Hepatocyte (in vitro differentiated cells): ENCODE measurements around the gene CYP24A1. TPM values are rescaled to one million over a fixed set of nuclear protein-coding genes. Genes with fewer than 3 reads are reported as not detected.

Experiments
- DNase-seq: peaks from one replicate; pipeline ENCODE4 v3.0.0-alpha.2; 2016; ENCODE audit warnings: low spot score
- H2AFZ ChIP-seq: fragments of 200-600 bp; sonication (generic); 2 replicates; pipeline ENCODE4 v1.6.0; 2016; ENCODE audit warnings: antibody characterized with exemption, mild to moderate bottlenecking
- H3K27ac ChIP-seq: fragments of 200-600 bp; sonication (generic); 2 replicates; pipeline ENCODE4 v1.5.1; 2016; ENCODE audit warnings: mild to moderate bottlenecking
- H3K27me3 ChIP-seq: fragments of 200-600 bp; sonication (generic); 2 replicates; pipeline ENCODE4 v1.6.1; 2016
- H3K36me3 ChIP-seq: fragments of 200-600 bp; sonication (generic); replicated peaks from 2 replicates; pipeline ENCODE4 v1.5.1; 2016; ENCODE audit warnings: low read depth; ENCODE audit not compliant: insufficient read depth
- H3K4me1 ChIP-seq: fragments of 200-600 bp; sonication (generic); 2 replicates; pipeline ENCODE4 v1.5.1; 2016; ENCODE audit warnings: mild to moderate bottlenecking, moderate library complexity; ENCODE audit not compliant: insufficient read depth
- H3K4me2 ChIP-seq: fragments of 200-600 bp; sonication (generic); 2 replicates; pipeline ENCODE4 v1.6.0; 2016
- H3K4me3 ChIP-seq: fragments of 200-600 bp; sonication (generic); 2 replicates; pipeline ENCODE4 v1.5.1; 2016; ENCODE audit warnings: mild to moderate bottlenecking
- H3K79me2 ChIP-seq: fragments of 200-600 bp; sonication (generic); 2 replicates; pipeline ENCODE4 v1.6.0; 2017; ENCODE audit warnings: mild to moderate bottlenecking
- H3K9me2 ChIP-seq: fragments of 200-600 bp; sonication (generic); replicated peaks from 2 replicates; pipeline ENCODE4 v1.6.0; 2017; ENCODE audit warnings: mild to moderate bottlenecking; ENCODE audit not compliant: insufficient read depth
- H3K9me3 ChIP-seq: fragments of 200-600 bp; sonication (generic); 2 replicates; pipeline ENCODE4 v1.5.1; 2016; ENCODE audit warnings: low read depth, mild to moderate bottlenecking
- H4K20me1 ChIP-seq: fragments of 200-600 bp; sonication (generic); 2 replicates; pipeline ENCODE4 v1.6.0; 2016; ENCODE audit warnings: mild to moderate bottlenecking; ENCODE audit not compliant: insufficient read depth, poor library complexity, severe bottlenecking
- CTCF ChIP-seq: fragments of 200-600 bp; sonication (generic); IDR thresholded peaks from 2 replicates; pipeline ENCODE4 v1.5.1; 2016; ENCODE audit warnings: antibody characterized with exemption, mild to moderate bottlenecking; ENCODE audit not compliant: poor library complexity
- EZH2 ChIP-seq: fragments of 200-600 bp; sonication (generic); IDR thresholded peaks from 2 replicates; pipeline ENCODE4 v1.6.1; 2016; ENCODE audit warnings: antibody characterized with exemption, mild to moderate bottlenecking, borderline replicate concordance
- EZH2phosphoT487 ChIP-seq: fragments of 200-600 bp; sonication (generic); IDR thresholded peaks from one replicate; pipeline ENCODE4 v1.6.1; 2018; ENCODE audit warnings: antibody characterized with exemption, mild to moderate bottlenecking, low read depth, moderate library complexity; ENCODE audit not compliant: unreplicated experiment, severe bottlenecking
- WGBS: methylation state at CpG from one replicate; pipeline ENCODE4 v1.1.6; 2016; ENCODE audit warnings: low lambda C conversion rate; ENCODE audit errors: missing lambda C conversion rate; 5-methylcytosine and 5-hydroxymethylcytosine counted together
- polyA plus RNA-seq: library from polyadenylated mRNA; unstranded; fragments of >200 nt; fragmentation: Nextera tagmentation; extraction: Ambion mirVana; gene quantifications from 2 replicates; pipeline ENCODE4 v1.2.1, GENCODE V29; 2016
- total RNA-seq: library from RNA; depleted of rRNA; stranded (reverse); fragments of >200 nt; gene quantifications from 2 replicates; pipeline ENCODE4 v1.2.3, GENCODE V29; 2014

The CYP24A1 gene
- total and polyA plus RNA-seq, 2 experiments from 2014 or later, result 1.5 TPM; not detected in 1

DNA sequence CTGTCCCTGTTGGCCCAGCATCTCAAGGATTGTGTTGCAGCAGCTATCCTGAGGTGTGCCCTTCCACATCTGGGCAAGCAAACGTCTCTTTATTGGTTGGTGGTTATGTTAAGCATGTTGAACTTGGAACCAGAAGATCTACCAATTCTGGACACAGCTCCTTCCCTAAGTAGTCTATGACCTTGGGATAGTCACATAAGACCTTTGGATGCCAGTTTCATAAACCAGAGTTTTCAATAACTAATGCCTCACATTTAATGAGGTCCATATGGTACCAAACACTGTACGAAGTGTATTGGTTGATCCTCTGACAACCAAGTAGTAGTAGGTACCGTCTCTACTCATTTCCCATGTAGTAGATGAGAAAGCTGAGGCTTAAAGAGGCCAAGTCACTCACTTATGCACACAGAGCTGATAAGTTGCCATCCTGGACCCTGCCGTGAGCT, 3.7 kb downstream of the CYP24A1 start:
- Histone ChIP-seq H3K27me3 (peaks cover 52% of the 10 kb centered on the region), H3K36me3 (no peaks in the 10 kb centered on the region), H3K79me2 (no peaks in the 10 kb centered on the region), H3K4me3 (no peak overlapping the region), H3K9me3 (no peaks in the 10 kb centered on the region), H3K4me1 (peaks cover 13% of the 10 kb centered on the region), H3K9me2 (no peaks in the 10 kb centered on the region), H2AFZ (no peak overlapping the region), H3K4me2 (no peak overlapping the region), H4K20me1 (no peaks in the 10 kb centered on the region), H3K27ac (no peak overlapping the region)
- no peak for DNase-seq
- 62% methylated on average over 4 of the region's 4 CpGs for WGBS
- TF ChIP-seq CTCF (no peak), EZH2phosphoT487 (no peak), EZH2 (no peak)

- Histone ChIP-seq H3K27ac (no peak overlapping the region), H3K36me3 (no peaks in the 10 kb centered on the region), H3K4me2 (no peak overlapping the region), H3K4me1 (peaks cover 6% of the 10 kb centered on the region), H3K9me2 (no peaks in the 10 kb centered on the region), H3K9me3 (no peaks in the 10 kb centered on the region), H4K20me1 (no peaks in the 10 kb centered on the region), H3K27me3 (peaks cover 44% of the 10 kb centered on the region), H3K79me2 (no peaks in the 10 kb centered on the region), H3K4me3 (no peak overlapping the region), H2AFZ (no peak overlapping the region)
- no peak for TF ChIP-seq EZH2phosphoT487
- TF ChIP-seq EZH2, result no peak
- TF ChIP-seq CTCF, result no peak
- no peak for DNase-seq
- WGBS, result 75% methylated on average over 14 of the region's 14 CpGs
These were observed 4.6 kb downstream of the CYP24A1 start for GRCh38 chr20:54168961-54169862.

GRCh38 chr20:54167909-54168872, 5.6 kb downstream of the CYP24A1 start:
- H3K4me3 ChIP-seq, result no peak overlapping the region
- no peaks in the 10 kb centered on the region for H3K9me2 ChIP-seq
- no peak overlapping the region for H2AFZ ChIP-seq
- TF ChIP-seq EZH2phosphoT487 (no peak), EZH2 (no peak), CTCF (no peak)
- no peak overlapping the region for H3K27ac ChIP-seq
- H3K36me3 ChIP-seq, result no peaks in the 10 kb centered on the region
- no peaks in the 10 kb centered on the region for H4K20me1 ChIP-seq
- no peaks in the 10 kb centered on the region for H3K9me3 ChIP-seq
- peaks cover 33% of the 10 kb centered on the region for H3K27me3 ChIP-seq
- H3K4me1 ChIP-seq, result peaks cover 5% of the 10 kb centered on the region
- no peak overlapping the region for H3K4me2 ChIP-seq
- WGBS, result 75% methylated on average over 11 of the region's 11 CpGs
- H3K79me2 ChIP-seq, result no peaks in the 10 kb centered on the region
- peak; percentile 28 for DNase-seq
